NCI-H446 treated with DMSO at 0.1 percent for 48 hours (cell line): ENCODE measurements around the gene ANKRD30B.
"Not testable (repeated sequence)": the region's sequence is repeated elsewhere in the genome, so short reads cannot be mapped to it uniquely, and the experiment has no call there.

Source experiments
- DNase-seq: peaks from one replicate; lab custom pipeline; 2025; lab: John Stamatoyannopoulos, UW

ANKRD30B gene

GRCh38 chr18:14851533-14851932, 103.6 kb downstream of the ANKRD30B start:
- not testable (repeated sequence) for DNase-seq

GRCh38 chr18:14855634-14856033, 107.7 kb downstream of the ANKRD30B start:
- DNase-seq = not testable (repeated sequence)

GRCh38 chr18:14856256-14856655, 108.3 kb downstream of the ANKRD30B start:
- DNase-seq = not testable (repeated sequence)

- DNase-seq = not testable (repeated sequence)
These were observed 110.5 kb downstream of the ANKRD30B start for GRCh38 chr18:14858514-14858913.

GRCh38 chr18:14859995-14860394, 112.0 kb downstream of the ANKRD30B start:
- not testable (repeated sequence) for DNase-seq

- DNase-seq = not testable (repeated sequence)
These were observed 118.5 kb downstream of the ANKRD30B start for GRCh38 chr18:14866426-14866825.

GRCh38 chr18:14867988-14868387, 120.0 kb downstream of the ANKRD30B start:
- DNase-seq = not testable (repeated sequence)

GRCh38 chr18:14868825-14869224, 120.9 kb downstream of the ANKRD30B start:
- not testable (repeated sequence) for DNase-seq

- DNase-seq = not testable (repeated sequence)
These were observed 130.9 kb downstream of the ANKRD30B start for GRCh38 chr18:14878826-14879225.

GRCh38 chr18:14900435-14900834, 152.5 kb downstream of the ANKRD30B start:
- no peak for DNase-seq
